HCT116 (cell line): ENCODE data around the gene FNBP1. TPM values are rescaled to one million over a fixed set of nuclear protein-coding genes. Genes with fewer than 3 reads are reported as not detected.

Experiments
- ATAC-seq: fragments of 200-7000 bp; cut with Tn5 transposase; 2 replicates; pipeline ENCODE4 v1.9.1; 2020; ENCODE audit warnings: mild to moderate bottlenecking, moderate library complexity
- BruUV-seq: library from RNA; stranded (reverse); fragments of 400-500 nt; replicated peaks from 2 replicates; lab custom pipeline; 2021; lab: Mats Ljungman, UMichigan
- CTCF ChIA-PET: fragments of 300-600 bp; sonication (Branson Sonifier 250); formaldehyde crosslinking; loops from one replicate; lab custom pipeline; 2021; ENCODE audit warnings: antibody characterized with exemption; lab: Charles Lee
- POLR2A ChIA-PET: fragments of 300-600, 350-600 bp; sonication (Branson Sonifier 250); formaldehyde crosslinking; loops from one replicate; lab custom pipeline; 2021; ENCODE audit warnings: antibody characterized with exemption; lab: Charles Lee
- RAD21 ChIA-PET, 2 experiments: fragments of 300-600 bp; sonication (Branson Sonifier 250); formaldehyde crosslinking; loops; one replicate each; lab custom pipeline; 2023; ENCODE audit warnings: low total read pairs in 2 of 2; ENCODE audit not compliant: uncharacterized antibody in 2 of 2, unreplicated experiment in 2 of 2, low non-redundant PET in 1 of 2; lab: Charles Lee
- DNase-seq: peaks from one replicate; pipeline ENCODE4 v3.0.0-alpha.2; 2010; ENCODE audit warnings: low read depth, low spot score
- H2AFZ ChIP-seq: fragments of 200-600 bp; shearing (Covaris generic), sonication (generic); 2 replicates; pipeline ENCODE4 v1.6.1; 2017; ENCODE audit warnings: low read depth, mixed run types, mixed read lengths, antibody characterized with exemption, low read length; ENCODE audit not compliant: poor library complexity, severe bottlenecking
- H3K27ac ChIP-seq: 2 replicates; pipeline ENCODE4 v1.5.1; 2012; ENCODE audit warnings: low read depth, low read length
- H3K27me3 ChIP-seq: fragments of 200-600 bp; sonication (generic); 2 replicates; pipeline ENCODE4 v1.6.1; 2016; ENCODE audit warnings: mixed run types, low read length, mixed read lengths; ENCODE audit not compliant: insufficient read depth
- H3K36me3 ChIP-seq, 2 experiments: fragments of 200-500 bp in 1 of 2; fragments of 200-600 bp in 1 of 2; sonication (Bioruptor generic) in 1 of 2; sonication (generic) in 1 of 2; 2 replicates each; pipeline versions ENCODE4 v1.5.1 to v1.6.1; 2014 to 2016; ENCODE audit warnings: low read length in 2 of 2, inconsistent platforms in 1 of 2, mixed read lengths in 1 of 2, mixed run types in 1 of 2; ENCODE audit not compliant: insufficient read depth in 2 of 2, control insufficient read depth in 1 of 2
- H3K4me1 ChIP-seq, 2 experiments: fragments of 200-600 bp in 1 of 2; sonication (generic) in 1 of 2; 2 replicates each; pipeline versions ENCODE4 v1.5.1 to v1.6.1; 2012 to 2017; ENCODE audit warnings: low read length in 2 of 2, inconsistent platforms in 1 of 2, mild to moderate bottlenecking in 1 of 2, mixed read lengths in 1 of 2, mixed run types in 1 of 2, moderate library complexity in 1 of 2; ENCODE audit not compliant: insufficient read depth in 2 of 2, control insufficient read depth in 1 of 2
- H3K4me2 ChIP-seq: fragments of 200-600 bp; sonication (generic); 2 replicates; pipeline ENCODE4 v1.6.1; 2017; ENCODE audit warnings: mixed run types, low read length, mixed read lengths
- H3K4me3 ChIP-seq, 2 experiments: fragments of 200-600 bp in 1 of 2; sonication (generic) in 1 of 2; replicated peaks in 1 of 2; 2 replicates each; pipeline ENCODE4 v1.5.1; 2011 to 2016; ENCODE audit warnings: low read length in 2 of 2, control low read depth in 1 of 2, low read depth in 1 of 2, mild to moderate bottlenecking in 1 of 2, mixed read lengths in 1 of 2, mixed run types in 1 of 2
- H3K79me2 ChIP-seq: fragments of 200-600 bp; sonication (generic); 2 replicates; pipeline ENCODE4 v1.6.1; 2017; ENCODE audit warnings: mild to moderate bottlenecking, mixed run types, low read length, moderate library complexity, mixed read lengths; ENCODE audit not compliant: insufficient read depth
- H3K9ac ChIP-seq: fragments of 200-600 bp; sonication (generic); 2 replicates; pipeline ENCODE4 v1.6.1; 2016; ENCODE audit warnings: low read length, mixed read lengths
- H3K9me2 ChIP-seq: fragments of 200-600 bp; sonication (generic), shearing (Covaris generic); 2 replicates; pipeline ENCODE4 v1.6.1; 2017; ENCODE audit warnings: mixed run types, mild to moderate bottlenecking, moderate library complexity; ENCODE audit not compliant: insufficient read depth
- H3K9me3 ChIP-seq, 2 experiments: fragments of 200-500 bp in 1 of 2; fragments of 200-600 bp in 1 of 2; sonication (Bioruptor generic) in 1 of 2; sonication (generic) in 1 of 2; 2 replicates each; pipeline ENCODE4 v1.6.1; 2014 to 2017; ENCODE audit warnings: low read length in 2 of 2, mixed read lengths in 2 of 2, inconsistent platforms in 1 of 2, low read depth in 1 of 2, mild to moderate bottlenecking in 1 of 2, mixed run types in 1 of 2, moderate library complexity in 1 of 2; ENCODE audit not compliant: control insufficient read depth in 1 of 2, insufficient read depth in 1 of 2
- H4K20me1 ChIP-seq: fragments of 200-600 bp; sonication (generic), shearing (Covaris generic); 2 replicates; pipeline ENCODE4 v1.6.1; 2017; ENCODE audit warnings: mixed run types, mild to moderate bottlenecking, moderate library complexity; ENCODE audit not compliant: insufficient read depth
- CEBPB ChIP-seq: IDR thresholded peaks from 2 replicates; pipeline ENCODE4 v1.6.1; 2012; ENCODE audit warnings: low read depth
- EZH2phosphoT487 ChIP-seq: fragments of 200-600 bp; IDR thresholded peaks from 2 replicates; pipeline ENCODE4 v1.6.1; 2018; ENCODE audit warnings: antibody characterized with exemption, borderline replicate concordance
- FOSL1 ChIP-seq: IDR thresholded peaks from 2 replicates; pipeline ENCODE4 v1.6.1; 2012; ENCODE audit warnings: low read depth
- JUND ChIP-seq: IDR thresholded peaks from 2 replicates; pipeline ENCODE4 v1.6.1; 2012
- RAD21 ChIP-seq: IDR thresholded peaks from 2 replicates; pipeline ENCODE4 v1.6.1; 2012; ENCODE audit warnings: low read depth, mild to moderate bottlenecking
- SIN3A ChIP-seq: IDR thresholded peaks from 2 replicates; pipeline ENCODE4 v1.6.1; 2012; ENCODE audit warnings: low read depth
- SP1 ChIP-seq: IDR thresholded peaks from 2 replicates; pipeline ENCODE4 v1.6.1; 2012; ENCODE audit warnings: low read depth
- ZFX ChIP-seq: fragments of 450-650 bp; IDR thresholded peaks from 2 replicates; pipeline ENCODE4 v1.6.1; 2017
- intact Hi-C: fragments of 100-400 bp; cut with micrococcal nuclease; formaldehyde crosslinking; loops from 2 replicates; pipeline ENCODE4 v1.10.0; 2022
- total RNA-seq: library from RNA; stranded (reverse); gene quantifications from one replicate; pipeline ENCODE4 v1.2.1, GENCODE V29; 2021; ENCODE audit not compliant: unreplicated experiment
- TF ChIP-seq, protein P1 (sequence below): IDR thresholded peaks from 2 replicates; pipeline ENCODE4 v1.6.1; 2012; ENCODE audit warnings: low read depth
- TF ChIP-seq, protein P2 (sequence below): IDR thresholded peaks from 2 replicates; pipeline ENCODE4 v1.6.1; 2012

Gene FNBP1
- total RNA-seq, 1 experiment from 2014 or later: 25.0 TPM

DNA sequence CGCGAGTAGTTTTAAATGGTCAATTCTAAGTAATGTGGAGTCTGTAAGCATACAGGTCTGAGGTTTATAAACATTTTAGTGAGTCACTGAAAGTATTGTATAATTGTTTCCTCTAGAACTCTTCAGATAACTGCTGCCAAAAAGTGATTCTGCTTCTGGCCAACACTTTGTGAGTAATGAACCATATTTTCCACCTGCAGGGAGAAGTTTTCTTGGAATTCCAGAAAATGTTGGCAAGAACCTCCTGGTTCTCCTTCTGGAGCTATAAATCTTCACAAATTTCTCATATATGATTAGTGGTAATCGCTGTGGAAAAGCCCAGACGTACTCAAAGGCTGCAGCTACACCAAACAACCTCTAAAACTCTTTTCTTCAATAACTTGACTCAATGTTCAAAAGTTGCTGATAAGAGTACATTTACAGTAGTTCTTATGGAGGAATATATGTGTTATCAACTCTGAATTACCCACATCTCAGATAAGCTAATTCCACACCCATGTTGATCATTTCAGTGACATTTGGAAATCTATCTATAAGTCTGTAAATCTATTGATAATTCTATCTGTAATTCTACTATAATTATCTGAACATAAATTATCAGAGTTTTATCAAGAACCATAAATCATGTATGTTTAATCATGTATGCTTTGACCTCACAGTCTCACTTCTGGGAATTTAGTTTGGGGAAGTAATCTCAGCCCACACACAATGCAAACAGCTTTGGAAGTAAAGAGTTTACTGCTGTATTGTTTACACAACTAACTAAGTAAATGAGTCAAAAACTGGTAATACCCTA, 74.1 kb downstream of the FNBP1 start:
- RAD21 ChIA-PET: no interaction called here
- CTCF ChIA-PET: no interaction called here
- Histone ChIP-seq H3K27ac (peak overlapping the region; percentile 5; the same call in 1 of the 2 replicates), H3K36me3 (no peaks in the 10 kb centered on the region), H3K9ac (no peak overlapping the region), H3K4me3 (no peak overlapping the region), H2AFZ (no peak overlapping the region), H3K27me3 (no peaks in the 10 kb centered on the region), H3K4me1 (peaks cover 0 to 6% of the 10 kb centered on the region in 2 experiments; a peak in 2 of 4 replicates), H3K4me2 (no peak overlapping the region), H3K9me2 (no peaks in the 10 kb centered on the region), H3K79me2 (no peaks in the 10 kb centered on the region), H3K9me3 (no peaks in the 10 kb centered on the region), H4K20me1 (no peaks in the 10 kb centered on the region)
- no peak for ATAC-seq
- POLR2A ChIA-PET: no interaction called here
- TF ChIP-seq CEBPB (no peak), RAD21 (no peak), JUND (peak; percentile 23; the same call in 1 of the 2 replicates), FOSL1 (peak; percentile 34; the same call in 1 of the 2 replicates), SP1 (peak; percentile 15; the same call in 1 of the 2 replicates), EZH2phosphoT487 (no peak), SIN3A (no peak), ZFX (no peak)
- TF ChIP-seq, protein P1, sequence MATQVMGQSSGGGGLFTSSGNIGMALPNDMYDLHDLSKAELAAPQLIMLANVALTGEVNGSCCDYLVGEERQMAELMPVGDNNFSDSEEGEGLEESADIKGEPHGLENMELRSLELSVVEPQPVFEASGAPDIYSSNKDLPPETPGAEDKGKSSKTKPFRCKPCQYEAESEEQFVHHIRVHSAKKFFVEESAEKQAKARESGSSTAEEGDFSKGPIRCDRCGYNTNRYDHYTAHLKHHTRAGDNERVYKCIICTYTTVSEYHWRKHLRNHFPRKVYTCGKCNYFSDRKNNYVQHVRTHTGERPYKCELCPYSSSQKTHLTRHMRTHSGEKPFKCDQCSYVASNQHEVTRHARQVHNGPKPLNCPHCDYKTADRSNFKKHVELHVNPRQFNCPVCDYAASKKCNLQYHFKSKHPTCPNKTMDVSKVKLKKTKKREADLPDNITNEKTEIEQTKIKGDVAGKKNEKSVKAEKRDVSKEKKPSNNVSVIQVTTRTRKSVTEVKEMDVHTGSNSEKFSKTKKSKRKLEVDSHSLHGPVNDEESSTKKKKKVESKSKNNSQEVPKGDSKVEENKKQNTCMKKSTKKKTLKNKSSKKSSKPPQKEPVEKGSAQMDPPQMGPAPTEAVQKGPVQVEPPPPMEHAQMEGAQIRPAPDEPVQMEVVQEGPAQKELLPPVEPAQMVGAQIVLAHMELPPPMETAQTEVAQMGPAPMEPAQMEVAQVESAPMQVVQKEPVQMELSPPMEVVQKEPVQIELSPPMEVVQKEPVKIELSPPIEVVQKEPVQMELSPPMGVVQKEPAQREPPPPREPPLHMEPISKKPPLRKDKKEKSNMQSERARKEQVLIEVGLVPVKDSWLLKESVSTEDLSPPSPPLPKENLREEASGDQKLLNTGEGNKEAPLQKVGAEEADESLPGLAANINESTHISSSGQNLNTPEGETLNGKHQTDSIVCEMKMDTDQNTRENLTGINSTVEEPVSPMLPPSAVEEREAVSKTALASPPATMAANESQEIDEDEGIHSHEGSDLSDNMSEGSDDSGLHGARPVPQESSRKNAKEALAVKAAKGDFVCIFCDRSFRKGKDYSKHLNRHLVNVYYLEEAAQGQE: no peak
- TF ChIP-seq, protein P2, sequence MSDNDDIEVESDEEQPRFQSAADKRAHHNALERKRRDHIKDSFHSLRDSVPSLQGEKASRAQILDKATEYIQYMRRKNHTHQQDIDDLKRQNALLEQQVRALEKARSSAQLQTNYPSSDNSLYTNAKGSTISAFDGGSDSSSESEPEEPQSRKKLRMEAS: no peak
- intact Hi-C loops: no loop called here
- BruUV-seq: no TSS peak
- DNase-seq: no peak
